Karpas-422 (cell line): ENCODE data around the gene GAGE12F. TPM values are rescaled to one million over a fixed set of nuclear protein-coding genes. Genes with fewer than 3 reads are reported as not detected.
"Not testable (repeated sequence)": the region's sequence is repeated elsewhere in the genome, so short reads cannot be mapped to it uniquely, and the experiment has no call there.

Experiments used
- DNase-seq: peaks from one replicate; pipeline ENCODE4 v3.0.0-alpha.2; 2015
- H2AFZ ChIP-seq: fragments of 200-600 bp; sonication (generic); 2 replicates; pipeline ENCODE4 v1.6.1; 2014; ENCODE audit warnings: antibody characterized with exemption, low read length, mixed read lengths
- H3K27ac ChIP-seq: fragments of 200-600 bp; sonication (generic); 2 replicates; pipeline ENCODE4 v1.5.1; 2014; ENCODE audit warnings: mild to moderate bottlenecking, low read length, moderate library complexity
- H3K27me3 ChIP-seq: fragments of 200-600 bp; sonication (generic); 2 replicates; pipeline ENCODE4 v1.6.1; 2014; ENCODE audit warnings: low read length, mixed read lengths
- H3K36me3 ChIP-seq: fragments of 200-600 bp; sonication (generic); 2 replicates; pipeline ENCODE4 v1.6.1; 2014; ENCODE audit warnings: low read length, mixed read lengths; ENCODE audit not compliant: insufficient read depth
- H3K4me1 ChIP-seq: fragments of 200-600 bp; sonication (generic); 2 replicates; pipeline ENCODE4 v1.6.1; 2014; ENCODE audit warnings: mild to moderate bottlenecking, low read length, mixed read lengths
- H3K4me2 ChIP-seq: fragments of 200-600 bp; sonication (generic); 2 replicates; pipeline ENCODE4 v1.6.1; 2014; ENCODE audit warnings: low read length, low read depth, mild to moderate bottlenecking; ENCODE audit not compliant: poor library complexity, severe bottlenecking
- H3K4me3 ChIP-seq: fragments of 200-600 bp; sonication (generic); 2 replicates; pipeline ENCODE4 v1.5.1; 2014; ENCODE audit warnings: mild to moderate bottlenecking, antibody characterized with exemption, low read length, mixed read lengths
- H3K79me2 ChIP-seq: fragments of 200-600 bp; sonication (generic); 2 replicates; pipeline ENCODE4 v1.6.1; 2014; ENCODE audit warnings: mild to moderate bottlenecking, low read length, mixed read lengths
- H3K9ac ChIP-seq: fragments of 200-600 bp; sonication (generic); 2 replicates; pipeline ENCODE4 v1.6.0; 2014; ENCODE audit warnings: low read length
- H3K9me2 ChIP-seq: fragments of 200-600 bp; sonication (generic), shearing (Covaris generic); replicated peaks from 2 replicates; pipeline ENCODE4 v1.6.0; 2014; ENCODE audit warnings: mild to moderate bottlenecking, low read length, moderate library complexity; ENCODE audit not compliant: insufficient read depth
- H3K9me3 ChIP-seq: fragments of 300-700, 200-600 bp; sonication (generic); 2 replicates; pipeline ENCODE4 v1.6.1; 2014; ENCODE audit warnings: low read length, mixed read lengths
- H4K20me1 ChIP-seq: fragments of 200-600 bp; sonication (generic); 2 replicates; pipeline ENCODE4 v1.6.1; 2014; ENCODE audit warnings: mild to moderate bottlenecking, antibody characterized with exemption, low read length, low read depth; ENCODE audit not compliant: insufficient read depth
- total RNA-seq: library from RNA; depleted of rRNA; stranded (reverse); fragments of >200 nt; shearing (Covaris generic); gene quantifications from 2 replicates; pipeline ENCODE4 v1.2.3, GENCODE V29; 2014; ENCODE audit warnings: low replicate concordance; rRNA removed

GAGE12F gene, protein sequence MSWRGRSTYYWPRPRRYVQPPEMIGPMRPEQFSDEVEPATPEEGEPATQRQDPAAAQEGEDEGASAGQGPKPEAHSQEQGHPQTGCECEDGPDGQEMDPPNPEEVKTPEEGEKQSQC
- not detected in 2 replicates for total RNA-seq

GRCh38 chrX:49560542-49560941, at the start of gene GAGE12F:
Gene GAGE12F, plus strand, starts transcription at chrX:49560842. Its CDS starts 1,155 bp downstream, at chrX:49561997.
- not testable (repeated sequence) for H3K27ac ChIP-seq, H3K79me2 ChIP-seq, H3K36me3 ChIP-seq, DNase-seq, H3K4me2 ChIP-seq, H2AFZ ChIP-seq, H4K20me1 ChIP-seq, H3K9ac ChIP-seq, H3K4me1 ChIP-seq, H3K27me3 ChIP-seq, H3K9me3 ChIP-seq, H3K9me2 ChIP-seq, H3K4me3 ChIP-seq

- not testable (repeated sequence) for H3K9me2 ChIP-seq, DNase-seq, H3K4me1 ChIP-seq
Measured at GRCh38 chrX:49531877-49532276, 28.8 kb upstream of the GAGE12F start, which contains the start of gene GAGE12C. Gene GAGE12C, plus strand, starts transcription at chrX:49532177. Its CDS starts 1,155 bp downstream, at chrX:49533332.

GRCh38 chrX:49541433-49541832, 19.2 kb upstream of the GAGE12F start, which contains the start of gene GAGE12D:
Gene GAGE12D, plus strand, starts transcription at chrX:49541733. Its CDS starts 1,155 bp downstream, at chrX:49542888.
- H3K79me2 ChIP-seq, H3K9me3 ChIP-seq, H3K4me2 ChIP-seq, H3K36me3 ChIP-seq, H3K27me3 ChIP-seq, H3K4me1 ChIP-seq, H3K27ac ChIP-seq, H3K4me3 ChIP-seq, H2AFZ ChIP-seq, H3K9me2 ChIP-seq, H4K20me1 ChIP-seq, DNase-seq, H3K9ac ChIP-seq: not testable (repeated sequence)

More at GRCh38 chrX:49531877-49532276, 28.8 kb upstream of the GAGE12F start, which contains the start of gene GAGE12C:
- H3K36me3 ChIP-seq, H3K9me3 ChIP-seq, H3K27me3 ChIP-seq, H3K4me2 ChIP-seq, H3K9ac ChIP-seq, H3K4me3 ChIP-seq, H3K27ac ChIP-seq, H4K20me1 ChIP-seq, H2AFZ ChIP-seq, H3K79me2 ChIP-seq: not testable (repeated sequence)

- not testable (repeated sequence) for H3K4me1 ChIP-seq, H4K20me1 ChIP-seq, H3K9me2 ChIP-seq, H3K79me2 ChIP-seq, H3K27ac ChIP-seq, H3K9me3 ChIP-seq, H3K4me2 ChIP-seq, DNase-seq, H3K36me3 ChIP-seq, H2AFZ ChIP-seq, H3K4me3 ChIP-seq, H3K9ac ChIP-seq, H3K27me3 ChIP-seq
Measured at GRCh38 chrX:49550989-49551388, 9.7 kb upstream of the GAGE12F start, which contains the start of gene GAGE12E. Gene GAGE12E, plus strand, starts transcription at chrX:49551289. Its CDS starts 1,155 bp downstream, at chrX:49552444.

- H3K4me3 ChIP-seq, H4K20me1 ChIP-seq, H3K79me2 ChIP-seq, H3K9ac ChIP-seq, H3K9me2 ChIP-seq, H3K4me2 ChIP-seq, H3K36me3 ChIP-seq, DNase-seq, H3K27me3 ChIP-seq, H3K4me1 ChIP-seq, H3K27ac ChIP-seq, H3K9me3 ChIP-seq, H2AFZ ChIP-seq: not testable (repeated sequence)
Measured at GRCh38 chrX:49568728-49569127, 8.1 kb downstream of the GAGE12F start.

DNA sequence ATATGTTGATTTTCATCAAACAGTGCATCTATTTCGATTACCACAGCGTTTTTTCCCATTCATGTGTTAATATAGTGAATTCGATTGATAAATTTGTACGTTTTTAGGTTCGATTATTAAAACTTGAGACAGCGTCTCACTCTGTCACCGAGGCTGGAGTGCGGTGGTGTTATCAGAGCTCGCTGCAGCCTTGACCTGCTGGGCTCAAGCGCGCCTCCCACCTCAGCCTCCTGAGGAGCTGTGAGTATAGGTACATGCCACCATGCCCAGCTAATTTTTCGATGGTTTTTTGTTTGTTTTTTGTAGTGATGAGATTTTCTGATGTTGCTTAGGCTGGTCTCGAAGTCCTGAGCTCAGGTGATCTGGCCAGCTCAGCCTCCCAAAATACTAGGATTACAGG, 8.5 kb downstream of the GAGE12F start:
- not testable (repeated sequence) for H3K9ac ChIP-seq, H2AFZ ChIP-seq, H3K79me2 ChIP-seq, H3K4me1 ChIP-seq, H4K20me1 ChIP-seq, H3K4me2 ChIP-seq, H3K9me2 ChIP-seq, H3K9me3 ChIP-seq, H3K27me3 ChIP-seq, DNase-seq, H3K4me3 ChIP-seq, H3K27ac ChIP-seq, H3K36me3 ChIP-seq

DNA sequence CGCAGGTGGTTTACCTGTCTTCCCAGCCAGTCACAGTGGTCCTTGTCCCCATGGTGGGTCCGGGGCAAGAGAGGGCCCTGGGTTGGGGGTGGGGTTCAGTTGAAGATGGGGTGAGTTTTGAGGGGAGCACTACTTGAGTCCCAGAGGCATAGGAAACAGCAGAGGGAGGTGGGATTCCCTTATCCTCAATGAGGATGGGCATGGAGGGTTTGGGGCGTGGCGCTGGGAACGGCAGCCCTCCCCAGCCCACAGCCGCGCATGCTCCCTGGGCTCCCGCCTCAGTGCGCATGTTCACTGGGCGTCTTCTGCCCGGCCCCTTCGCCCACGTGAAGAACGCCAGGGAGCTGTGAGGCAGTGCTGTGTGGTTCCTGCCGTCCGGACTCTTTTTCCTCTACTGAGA, 9.5 kb downstream of the GAGE12F start, which contains the start of gene GAGE12G:
TSS of gene GAGE12G (plus strand) at position 301 of the 400 bp plus-strand sequence. CDS start 1,155 bp downstream, outside the sequence.
- H3K4me2 ChIP-seq, H4K20me1 ChIP-seq, H3K9me2 ChIP-seq, H2AFZ ChIP-seq, H3K79me2 ChIP-seq, DNase-seq, H3K9me3 ChIP-seq, H3K27ac ChIP-seq, H3K9ac ChIP-seq, H3K4me3 ChIP-seq, H3K27me3 ChIP-seq, H3K4me1 ChIP-seq, H3K36me3 ChIP-seq: not testable (repeated sequence)

DNA sequence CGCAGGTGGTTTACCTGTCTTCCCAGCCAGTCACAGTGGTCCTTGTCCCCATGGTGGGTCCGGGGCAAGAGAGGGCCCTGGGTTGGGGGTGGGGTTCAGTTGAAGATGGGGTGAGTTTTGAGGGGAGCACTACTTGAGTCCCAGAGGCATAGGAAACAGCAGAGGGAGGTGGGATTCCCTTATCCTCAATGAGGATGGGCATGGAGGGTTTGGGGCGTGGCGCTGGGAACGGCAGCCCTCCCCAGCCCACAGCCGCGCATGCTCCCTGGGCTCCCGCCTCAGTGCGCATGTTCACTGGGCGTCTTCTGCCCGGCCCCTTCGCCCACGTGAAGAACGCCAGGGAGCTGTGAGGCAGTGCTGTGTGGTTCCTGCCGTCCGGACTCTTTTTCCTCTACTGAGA, 19.0 kb downstream of the GAGE12F start, which contains the start of gene GAGE12H:
TSS of gene GAGE12H (plus strand) at position 301 of the 400 bp plus-strand sequence. CDS start 1,155 bp downstream, outside the sequence.
- not testable (repeated sequence) for H3K4me1 ChIP-seq, H3K4me3 ChIP-seq, H3K36me3 ChIP-seq, DNase-seq, H2AFZ ChIP-seq, H3K27me3 ChIP-seq, H3K9me3 ChIP-seq, H3K9ac ChIP-seq, H4K20me1 ChIP-seq, H3K9me2 ChIP-seq, H3K4me2 ChIP-seq, H3K79me2 ChIP-seq, H3K27ac ChIP-seq
